NOMO-1 (cell line): Measurements from ENCODE around the gene CHRNB1.

Source experiments
- DNase-seq, 2 experiments: peaks; one replicate each; lab custom pipeline; 2025; ENCODE audit not compliant: unreplicated experiment in 2 of 2; lab: John Stamatoyannopoulos, UW

The CHRNB1 gene

DNA sequence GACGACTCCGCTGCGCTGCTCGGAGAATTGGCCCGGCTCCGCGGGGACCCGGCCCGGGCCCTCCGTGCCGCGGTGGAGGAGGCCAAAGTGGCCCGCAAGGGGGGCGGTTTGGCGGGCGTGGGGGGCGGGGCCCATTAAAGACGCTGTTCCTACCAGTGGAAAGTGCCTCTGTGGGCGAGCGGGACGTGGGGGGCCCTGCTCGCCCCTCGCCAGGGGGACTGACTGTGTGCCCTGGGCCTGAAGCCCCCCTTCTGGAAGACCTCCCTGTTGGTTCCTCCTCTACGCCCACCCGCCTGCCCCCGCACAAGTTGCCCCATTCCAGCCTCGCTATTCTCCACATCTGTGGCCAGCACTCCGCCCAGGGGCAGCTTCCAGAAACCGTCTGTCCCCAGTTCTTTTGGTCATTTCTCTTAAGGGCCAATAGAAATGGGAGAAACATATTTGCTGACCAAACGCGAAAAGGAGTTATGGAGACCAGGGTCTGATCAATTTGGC is 7.4 kb upstream of the CHRNB1 start:
- DNase-seq = no peak

- DNase-seq = peak; percentile 39 to 49
Measured at GRCh38 chr17:7437950-7438614, 6.8 kb upstream of the CHRNB1 start.

GRCh38 chr17:7438656-7439460 is 6.0 kb upstream of the CHRNB1 start:
- no peak for DNase-seq

GRCh38 chr17:7439462-7440112 is 5.3 kb upstream of the CHRNB1 start, which contains the start of gene FGF11:
TSS of gene FGF11 (plus strand) at chr17:7439512. CDS start at chr17:7439621, 109 bp downstream.
- no peak for DNase-seq

DNA sequence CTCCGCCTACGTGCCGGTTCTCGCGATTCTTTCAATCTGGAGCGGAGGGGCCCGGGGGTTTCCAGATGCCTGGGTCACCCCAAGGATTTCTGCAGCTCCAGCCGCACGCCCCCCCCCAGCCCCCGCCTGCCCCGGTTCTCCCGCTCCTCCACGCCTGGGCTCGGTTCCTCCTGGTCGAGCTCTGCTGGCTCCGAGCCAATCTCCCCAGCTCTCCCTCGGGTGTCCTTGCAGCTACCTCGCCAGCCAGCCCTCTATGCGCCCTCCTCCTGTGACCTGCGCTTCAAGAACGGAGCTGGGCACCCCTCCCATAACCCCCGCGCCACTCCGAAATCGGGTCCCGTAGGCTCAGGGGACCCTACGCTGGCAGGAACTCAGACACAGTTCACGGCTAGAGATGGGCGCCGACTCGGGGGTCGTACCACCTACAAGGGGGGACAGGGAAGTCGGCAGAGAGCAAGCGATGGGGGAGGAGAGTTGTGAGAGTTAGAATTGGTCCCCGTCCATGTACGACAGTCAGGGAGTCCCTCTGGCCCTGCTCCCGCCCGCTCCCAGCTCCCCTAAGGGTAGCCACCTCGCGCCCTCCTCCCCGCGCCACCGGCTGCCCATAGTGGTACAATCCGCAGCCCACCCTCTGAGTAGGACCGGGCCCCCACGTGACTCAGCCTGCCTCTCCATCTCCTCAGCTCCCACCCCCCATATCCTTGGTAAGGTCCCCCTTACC is 4.6 kb upstream of the CHRNB1 start:
- no peak for DNase-seq

DNA sequence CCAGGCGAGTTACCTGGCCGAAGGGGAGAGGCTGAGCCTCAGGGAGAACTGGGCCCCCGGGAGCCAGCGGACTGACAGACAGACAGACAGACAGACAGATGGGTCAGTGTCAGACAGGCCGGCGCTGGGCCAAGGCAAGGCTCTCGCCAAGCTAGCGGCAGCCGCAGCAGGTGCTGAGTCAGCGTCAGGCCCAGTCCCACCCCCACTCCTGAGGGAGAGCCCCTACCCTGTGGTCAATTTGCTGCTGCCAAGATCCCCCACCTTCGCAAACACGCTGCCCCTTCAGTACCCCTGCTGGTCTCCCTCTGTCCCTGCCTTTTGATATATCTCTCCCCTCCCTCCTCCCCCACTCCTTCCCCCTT is 4.0 kb upstream of the CHRNB1 start:
- no peak for DNase-seq

DNA sequence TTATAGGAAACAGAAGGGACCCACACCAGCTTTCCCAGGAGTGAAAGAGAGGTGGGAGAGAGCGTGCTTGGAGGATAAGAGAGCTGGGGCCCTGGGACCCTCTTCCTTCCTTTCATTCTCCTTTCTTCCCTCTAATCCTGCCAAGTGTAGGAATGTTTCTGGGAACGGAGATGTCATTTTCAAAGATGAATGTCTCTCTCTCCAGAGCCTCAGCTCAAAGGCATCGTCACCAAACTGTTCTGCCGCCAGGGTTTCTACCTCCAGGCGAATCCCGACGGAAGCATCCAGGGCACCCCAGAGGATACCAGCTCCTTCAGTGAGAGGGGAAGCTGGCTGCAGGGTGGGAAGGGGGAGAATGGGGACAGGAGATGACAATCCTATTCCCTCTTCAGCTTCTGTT is 3.6 kb upstream of the CHRNB1 start:
- DNase-seq = no peak

GRCh38 chr17:7442142-7442541 is 2.7 kb upstream of the CHRNB1 start:
- DNase-seq = no peak

GRCh38 chr17:7443499-7444485 is 1.1 kb upstream of the CHRNB1 start:
- DNase-seq = no peak

DNA sequence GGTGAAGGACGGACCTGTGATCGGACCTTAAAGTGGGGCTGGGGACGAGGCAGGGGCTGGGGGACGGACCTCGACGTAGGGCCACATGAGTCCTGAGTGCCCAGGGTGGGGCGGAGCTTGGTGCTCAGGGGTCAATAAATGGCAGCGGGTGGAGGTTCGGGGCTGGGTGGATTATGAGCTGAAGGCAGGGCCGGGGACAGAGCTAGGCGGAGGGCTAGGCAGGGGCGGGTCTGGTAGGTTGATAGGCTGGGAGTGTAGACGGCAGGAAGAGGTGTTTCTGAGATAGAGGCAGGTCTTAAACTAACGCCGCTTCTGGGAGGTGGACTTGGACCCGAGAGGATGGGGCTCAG is 733 bp downstream of the CHRNB1 start:
- no peak for DNase-seq

- DNase-seq = no peak
Measured at GRCh38 chr17:7448461-7448860, 3.6 kb downstream of the CHRNB1 start.

DNA sequence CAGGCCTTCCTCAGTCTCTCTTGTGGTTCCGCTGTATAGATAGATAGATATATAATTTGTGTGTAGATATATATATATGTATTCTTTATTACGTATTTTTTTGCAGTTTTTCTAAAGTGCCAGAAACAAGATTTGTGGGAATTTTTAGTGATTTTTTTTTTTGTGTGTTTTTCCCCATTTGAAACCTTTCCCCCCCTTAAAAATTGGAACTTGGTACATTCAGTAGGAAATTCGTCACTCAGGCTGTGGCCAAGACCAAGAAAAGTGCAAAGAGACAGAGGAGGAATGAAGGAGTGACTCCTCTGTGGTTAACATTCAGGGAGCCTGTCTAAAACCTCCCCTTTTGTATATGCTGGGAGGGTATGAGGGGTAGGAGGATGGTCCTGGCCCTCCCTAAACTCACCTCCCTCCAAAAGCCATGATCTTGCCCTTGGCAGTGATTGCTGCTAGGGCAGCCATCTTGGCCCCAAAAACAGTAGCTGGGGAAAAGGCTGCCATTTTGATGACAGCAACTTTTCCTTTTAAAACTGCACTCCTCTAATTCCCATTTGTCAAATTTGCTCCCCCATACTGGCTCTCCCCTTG is 15.2 kb downstream of the CHRNB1 start:
- DNase-seq = no peak

DNA sequence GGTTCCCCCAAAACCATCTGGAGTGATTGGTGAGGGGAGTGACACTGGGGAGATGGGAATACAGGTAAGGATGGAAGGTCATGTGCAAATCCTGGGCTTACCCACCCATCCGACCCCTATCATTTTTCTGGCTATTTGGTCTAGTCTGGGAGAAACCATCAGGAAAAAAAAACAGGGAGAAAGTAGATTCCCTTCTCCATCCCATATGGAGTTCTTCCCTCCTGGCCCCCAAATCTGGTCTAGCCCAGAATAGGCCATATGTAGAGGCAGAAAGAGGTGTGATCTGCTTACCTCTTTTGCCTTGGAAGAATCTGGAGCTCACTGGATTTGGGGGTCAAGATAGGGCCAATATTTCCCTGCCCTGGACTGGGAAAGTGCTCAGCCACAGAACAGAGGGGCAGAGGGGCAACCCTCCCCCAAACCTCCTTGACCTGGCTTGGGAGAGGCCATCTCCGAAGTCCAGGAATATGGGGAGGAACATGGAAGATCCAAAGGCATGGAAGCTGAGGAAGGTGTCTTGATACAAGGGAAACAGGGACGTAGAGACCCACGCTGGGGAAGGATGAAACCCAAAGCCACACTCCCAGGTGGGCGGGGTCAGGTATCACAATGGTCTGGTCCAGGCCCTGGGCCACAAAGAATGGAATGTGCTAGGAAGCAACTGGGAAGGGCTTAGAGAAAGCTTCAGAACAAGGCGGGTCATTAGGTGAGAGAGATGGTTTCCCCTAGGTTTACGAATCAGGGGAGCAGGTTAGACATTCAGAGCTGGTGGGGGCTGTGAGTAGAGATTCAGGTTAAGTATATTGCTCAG is 16.2 kb downstream of the CHRNB1 start:
- DNase-seq = no peak

DNA sequence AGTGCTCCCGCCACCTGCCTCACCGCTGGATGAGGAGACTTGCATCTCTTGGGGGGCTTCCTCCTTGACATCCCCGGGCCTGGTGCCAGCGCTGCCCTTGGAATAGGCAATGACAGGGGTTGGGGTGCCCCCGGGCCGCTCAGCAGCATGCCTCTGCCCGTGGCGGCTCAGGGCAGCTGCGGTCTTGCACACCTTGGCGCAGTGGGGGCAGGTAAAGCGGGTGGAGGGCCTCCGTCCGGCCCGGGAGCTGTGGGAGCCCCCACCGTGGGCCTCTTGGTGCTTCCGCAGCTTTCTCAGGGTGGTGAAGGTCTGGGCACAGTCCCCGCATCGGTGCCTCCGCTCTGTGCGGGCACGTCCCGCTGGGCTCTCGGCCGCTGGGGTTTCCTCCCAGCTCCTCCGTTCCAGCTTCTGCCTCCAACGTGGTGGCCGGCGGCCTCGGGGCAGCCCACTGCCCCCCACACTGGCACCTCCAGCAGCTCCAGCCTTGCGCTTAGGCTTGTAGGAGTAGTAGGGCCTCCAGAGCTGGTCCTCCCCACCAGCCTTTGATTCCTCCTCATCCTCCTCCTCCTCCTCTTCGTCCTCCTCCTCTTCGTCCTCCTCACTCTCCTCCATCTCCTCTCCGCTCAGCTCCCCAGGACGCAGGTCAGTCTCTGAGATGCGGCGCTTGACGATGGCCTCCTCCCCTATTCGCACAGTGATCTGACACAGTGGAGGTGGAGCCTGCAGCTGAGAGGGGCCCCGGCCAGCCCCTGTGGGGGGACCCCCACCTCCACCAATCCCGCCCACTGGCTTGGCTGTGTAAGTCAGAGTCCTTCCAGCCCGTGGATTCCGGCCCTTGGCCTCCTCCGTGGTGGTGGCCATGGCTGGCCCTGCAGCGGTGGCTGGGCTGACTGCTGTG is 17.9 kb downstream of the CHRNB1 start:
- no peak for DNase-seq

DNA sequence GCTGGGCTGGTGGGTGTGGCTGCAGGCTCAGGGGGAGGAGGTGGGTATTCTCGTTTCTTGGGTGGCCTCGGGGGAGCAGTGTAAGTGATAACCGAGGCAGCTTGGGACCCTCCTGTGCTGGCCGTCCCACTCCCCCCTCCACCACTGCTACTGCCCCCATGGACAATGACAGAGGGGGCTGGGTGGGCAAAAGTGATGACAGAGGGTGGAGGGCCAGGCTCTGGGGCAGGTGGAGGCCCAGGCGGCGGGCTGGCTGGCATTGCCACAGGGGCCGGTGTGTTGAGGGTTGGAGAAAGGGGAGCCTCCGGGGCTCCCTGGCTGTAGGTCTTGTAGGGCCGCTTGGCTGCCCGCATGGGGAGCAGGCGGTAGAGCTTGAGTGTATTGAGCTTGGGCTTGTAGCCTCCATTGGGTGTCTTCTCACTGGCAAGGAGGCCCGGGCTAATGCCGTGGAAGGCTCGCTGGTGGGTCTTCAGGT is 18.5 kb downstream of the CHRNB1 start:
- no peak for DNase-seq

DNA sequence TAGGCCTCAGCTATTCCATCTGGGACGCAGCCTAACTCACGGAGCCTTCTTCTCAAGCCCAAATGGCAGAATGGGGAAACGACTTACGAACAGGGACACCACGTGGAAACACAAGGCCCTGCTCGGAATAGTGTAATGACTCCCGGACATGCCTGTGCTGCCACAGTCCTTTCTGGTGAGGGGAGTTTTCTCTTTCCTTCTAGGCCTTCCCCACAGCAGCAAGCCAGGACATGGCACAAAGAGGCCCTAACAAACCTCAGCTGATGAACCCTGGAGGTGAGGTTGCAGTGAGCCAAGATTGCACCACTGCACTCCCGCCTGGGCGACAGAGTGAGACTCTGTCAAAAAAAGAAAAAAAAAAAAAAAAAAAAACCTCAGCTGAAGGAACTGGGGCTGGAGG is 19.2 kb downstream of the CHRNB1 start:
- no peak for DNase-seq

DNA sequence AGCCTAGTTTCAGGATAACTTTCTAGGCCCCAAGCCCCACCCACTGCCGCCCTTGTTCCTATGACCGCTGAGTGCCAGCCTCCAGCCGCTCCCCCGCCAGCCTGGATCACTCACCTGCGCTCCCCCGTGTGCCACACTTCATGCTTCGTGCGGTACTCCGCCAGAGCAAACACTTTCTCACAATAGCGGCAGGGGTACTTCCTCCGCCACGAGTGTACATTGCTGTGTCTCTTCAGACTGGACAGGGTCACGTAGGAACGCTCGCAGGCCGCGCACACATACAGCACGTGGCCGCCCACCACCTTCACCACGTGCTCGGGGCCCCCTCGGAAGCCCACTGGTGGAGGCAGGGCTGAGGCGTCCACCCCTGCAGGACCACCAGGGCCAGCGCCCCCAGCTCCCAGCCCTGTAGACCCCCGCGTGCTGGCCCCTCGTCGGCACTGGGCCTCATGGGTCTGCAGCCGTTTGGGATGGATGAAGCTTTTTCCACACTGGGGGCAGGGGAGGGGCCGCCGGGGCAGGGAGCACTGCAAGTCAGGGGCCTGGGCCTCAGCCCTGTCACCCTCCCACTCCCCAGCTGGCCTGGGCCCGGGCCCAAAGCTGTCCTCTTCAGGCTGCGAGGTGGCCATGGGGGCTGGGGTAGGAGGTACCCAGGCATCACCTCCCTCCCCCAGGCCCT is 20.9 kb downstream of the CHRNB1 start:
- no peak for DNase-seq
